ENCODE results near the gene CSTF3. TPM values are rescaled to one million over a fixed set of nuclear protein-coding genes. Genes with fewer than 3 reads are reported as not detected.
A peak's percentile ranks its signal among the peaks of the same experiment; 100 is the strongest.

The CSTF3 gene
- total and polyA plus RNA-seq, 4 donors = 14.3 to 35.6 (median 27.3) TPM

- no peaks in the 10 kb centered on the region for H3K9me3 ChIP-seq (ENCODE audit: control insufficient read depth in 4 of 4, insufficient read depth in 3 of 4, low read length in 3 of 4)
- H3K36me3 ChIP-seq (ENCODE audit: control insufficient read depth in 4 of 4, insufficient read depth in 4 of 4, low read length in 4 of 4) = peaks cover 0 to 8% (median 1%) of the 10 kb centered on the region in 4 donors
- no peak overlapping the region for H3K4me3 ChIP-seq
- no peak for ATAC-seq (ENCODE audit: insufficient read depth, low FRiP score)
- WGBS, 2 donors = 58 to 80% methylated on average over 1 of the region's 1 CpG
- H3K27ac ChIP-seq (ENCODE audit: low read depth in 1 of 2, low read length in 1 of 2) = no peak overlapping the region
- no peaks in the 10 kb centered on the region for H3K27me3 ChIP-seq (ENCODE audit: control insufficient read depth in 3 of 3, insufficient read depth in 3 of 3, low read length in 2 of 3)
- H3K4me1 ChIP-seq (ENCODE audit: control insufficient read depth in 5 of 5, insufficient read depth in 5 of 5, low read length in 5 of 5) = peaks cover 0 to 3% (median 1%) of the 10 kb centered on the region in 5 donors
- no peak for TF ChIP-seq CTCF (IDR thresholded peaks at IDR 0.05; ENCODE audit: control extremely low read depth, extremely low read depth)
- DNase-seq = peak in 2 of 3 donors; percentile 29 to 37
- no peak overlapping the region for H3K9ac ChIP-seq (ENCODE audit: insufficient read depth in 1 of 2, low read length in 2 of 2)
These were observed 51.2 kb downstream of the CSTF3 start for GRCh38 chr11:33110083-33110482.

DNA sequence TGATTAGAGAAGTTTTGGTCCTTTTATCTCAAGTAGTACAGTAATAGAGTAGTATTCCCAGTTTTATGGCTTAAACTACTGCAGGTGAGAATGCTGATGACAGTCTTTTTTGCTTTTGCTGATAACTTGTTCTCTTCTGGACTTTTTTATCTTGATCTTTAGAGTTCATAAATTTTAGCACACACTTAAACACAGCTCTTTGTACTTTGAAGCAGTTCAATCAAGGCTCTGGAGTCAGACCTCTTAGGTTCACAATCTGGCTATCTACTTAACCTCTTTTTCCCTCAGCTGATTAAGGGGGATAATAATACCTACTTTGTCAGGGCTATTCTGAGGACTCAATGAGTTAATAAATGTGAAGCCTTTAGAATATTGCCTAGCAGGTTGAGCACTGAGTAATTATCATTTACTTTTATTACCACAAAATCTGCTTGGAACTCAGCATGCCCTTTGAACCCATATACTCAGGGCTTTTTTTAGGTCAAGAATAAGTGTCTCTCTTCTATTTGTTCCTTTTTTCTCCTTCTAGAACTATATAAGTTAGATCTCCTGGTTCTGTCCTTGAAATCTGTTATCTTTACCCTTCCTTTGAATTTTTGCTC is 51.9 kb downstream of the CSTF3 start:
- Histone ChIP-seq H3K4me3 (no peak overlapping the region), H3K27me3 (ENCODE audit: control insufficient read depth in 3 of 3, insufficient read depth in 3 of 3, low read length in 2 of 3) (no peaks in the 10 kb centered on the region), H3K9me3 (ENCODE audit: control insufficient read depth in 4 of 4, insufficient read depth in 3 of 4, low read length in 3 of 4) (no peaks in the 10 kb centered on the region), H3K27ac (ENCODE audit: low read depth in 1 of 2, low read length in 1 of 2) (no peak overlapping the region), H3K9ac (ENCODE audit: insufficient read depth in 1 of 2, low read length in 2 of 2) (no peak overlapping the region), H3K36me3 (ENCODE audit: control insufficient read depth in 4 of 4, insufficient read depth in 4 of 4, low read length in 4 of 4) (peaks cover 0 to 12% (median 6%) of the 10 kb centered on the region in 4 donors), H3K4me1 (ENCODE audit: control insufficient read depth in 5 of 5, insufficient read depth in 5 of 5, low read length in 5 of 5) (peaks cover 0 to 3% (median 1%) of the 10 kb centered on the region in 5 donors)
- no peak for TF ChIP-seq CTCF (IDR thresholded peaks at IDR 0.05; ENCODE audit: control extremely low read depth, extremely low read depth)
- ATAC-seq (ENCODE audit: insufficient read depth, low FRiP score) = no peak
- no peak for DNase-seq

DNA sequence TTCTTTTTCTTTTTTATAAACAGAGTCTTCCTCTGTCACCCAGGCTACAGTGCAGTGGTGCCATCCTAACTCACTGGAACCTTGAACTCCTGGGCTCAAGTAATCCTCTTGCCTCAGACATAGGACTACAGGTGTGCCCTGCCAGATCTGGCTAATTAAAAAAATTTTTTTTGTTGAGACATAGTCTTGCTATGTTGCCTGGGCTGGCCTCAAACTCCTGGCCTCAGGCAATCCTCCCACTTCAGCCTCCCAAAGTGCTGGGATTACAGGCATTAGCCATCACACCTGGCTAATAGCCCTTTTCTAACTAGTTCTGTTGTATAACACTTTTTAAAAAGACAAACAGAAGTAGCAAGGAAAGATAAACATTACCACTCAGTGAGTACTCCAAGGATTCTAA is 57.4 kb downstream of the CSTF3 start:
- Histone ChIP-seq H3K4me3 (no peak overlapping the region), H3K27me3 (ENCODE audit: control insufficient read depth in 3 of 3, insufficient read depth in 3 of 3, low read length in 2 of 3) (no peaks in the 10 kb centered on the region), H3K9ac (ENCODE audit: insufficient read depth in 1 of 2, low read length in 2 of 2) (no peak overlapping the region), H3K27ac (ENCODE audit: low read depth in 1 of 2, low read length in 1 of 2) (no peak overlapping the region), H3K9me3 (ENCODE audit: control insufficient read depth in 4 of 4, insufficient read depth in 3 of 4, low read length in 3 of 4) (no peaks in the 10 kb centered on the region), H3K36me3 (ENCODE audit: control insufficient read depth in 4 of 4, insufficient read depth in 4 of 4, low read length in 4 of 4) (peaks cover 15 to 39% (median 27%) of the 10 kb centered on the region in 4 donors), H3K4me1 (ENCODE audit: control insufficient read depth in 5 of 5, insufficient read depth in 5 of 5, low read length in 5 of 5) (no peaks in the 10 kb centered on the region)
- no peak for DNase-seq
- ATAC-seq (ENCODE audit: insufficient read depth, low FRiP score) = no peak
- no peak for TF ChIP-seq CTCF (IDR thresholded peaks at IDR 0.05; ENCODE audit: control extremely low read depth, extremely low read depth)

DNA sequence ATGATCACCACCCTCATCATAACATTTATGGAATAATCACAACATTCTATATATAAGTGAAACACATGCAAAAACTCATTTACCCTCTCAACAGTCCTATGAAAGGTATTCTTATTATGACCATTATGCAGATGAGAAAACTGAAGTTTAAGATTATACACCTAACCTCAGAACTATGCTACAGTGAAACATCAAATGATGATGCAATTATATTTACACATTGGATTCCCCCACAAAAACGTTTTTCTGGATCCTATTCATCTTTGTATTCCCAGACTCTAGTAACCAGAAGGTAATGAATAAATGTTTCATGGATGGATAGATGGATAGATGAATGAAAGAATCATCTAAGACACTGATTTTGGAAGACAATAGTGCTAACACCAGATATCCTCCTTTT is 67.1 kb downstream of the CSTF3 start:
- ATAC-seq (ENCODE audit: insufficient read depth, low FRiP score) = no peak
- Histone ChIP-seq H3K4me3 (no peak overlapping the region), H3K4me1 (ENCODE audit: control insufficient read depth in 5 of 5, insufficient read depth in 5 of 5, low read length in 5 of 5) (no peaks in the 10 kb centered on the region), H3K36me3 (ENCODE audit: control insufficient read depth in 4 of 4, insufficient read depth in 4 of 4, low read length in 4 of 4) (peaks cover 3 to 19% (median 11%) of the 10 kb centered on the region in 4 donors), H3K9ac (ENCODE audit: insufficient read depth in 1 of 2, low read length in 2 of 2) (no peak overlapping the region), H3K27me3 (ENCODE audit: control insufficient read depth in 3 of 3, insufficient read depth in 3 of 3, low read length in 2 of 3) (no peaks in the 10 kb centered on the region), H3K9me3 (ENCODE audit: control insufficient read depth in 4 of 4, insufficient read depth in 3 of 4, low read length in 3 of 4) (no peaks in the 10 kb centered on the region), H3K27ac (ENCODE audit: low read depth in 1 of 2, low read length in 1 of 2) (no peak overlapping the region)
- WGBS, 2 donors = 55 to 70% methylated on average over 1 of the region's 1 CpG
- DNase-seq = no peak
- no peak for TF ChIP-seq CTCF (IDR thresholded peaks at IDR 0.05; ENCODE audit: control extremely low read depth, extremely low read depth)

Measured in lung (tissue), 12 donors.